Pancreas (tissue), 10 donors: ENCODE data around the gene SHROOM2. TPM values are rescaled to one million over a fixed set of nuclear protein-coding genes. Genes with fewer than 3 reads are reported as not detected.

Experiments
- ATAC-seq, 4 donors: fragments of 200-7000 bp; cut with Tn5 transposase; one replicate each; pipeline versions ENCODE4 v1.8.0 to v1.9.1; 2020; ENCODE audit warnings: mild to moderate bottlenecking in 4 of 4, moderate library complexity in 4 of 4
- DNase-seq, 6 donors: peaks; one replicate each; pipeline ENCODE4 v3.0.0-alpha.2; 2020
- FAIRE-seq: peaks from 2 replicates; lab custom pipeline; 2012; peaks lifted over from hg19 to GRCh38; lab: Jason Lieb, UNC
- H3K27ac ChIP-seq, 4 donors: fragments of 200-600 bp; sonication (generic); 1 replicate in 3 of 4; 2 replicates in 1 of 4; pipeline versions ENCODE4 v1.5.0 to v1.8.0; 2020
- H3K27me3 ChIP-seq, 4 donors: fragments of 200-600 bp; one replicate each; pipeline ENCODE4 v1.8.0; 2021
- H3K36me3 ChIP-seq, 3 donors: fragments of 200-600 bp; sonication (generic) in 1 of 3; one replicate each; pipeline versions ENCODE4 v1.5.0 to v1.8.0; 2020 to 2021
- H3K4me1 ChIP-seq, 3 donors: fragments of 200-600 bp; one replicate each; pipeline ENCODE4 v1.8.0; 2021
- H3K4me3 ChIP-seq, 4 donors: fragments of 200-600 bp; sonication (generic) in 2 of 4; one replicate each; pipeline versions ENCODE4 v1.5.0 to v1.8.0; 2020 to 2021
- H3K9me3 ChIP-seq, 4 donors: fragments of 200-600 bp; one replicate each; pipeline ENCODE4 v1.8.0; 2021
- WGBS, 2 donors: extraction: QIAGEN DNeasy Blood & Tissue Kit; methylation state at CpG; one replicate each; pipeline ENCODE4 v1.1.7; 2013; 5-methylcytosine and 5-hydroxymethylcytosine counted together
- intact Hi-C, 3 donors: fragments of 100-400 bp; cut with DNase I; formaldehyde crosslinking; loops; one replicate each; pipeline versions ENCODE4 v1.11.1 to v1.14.2; 2022
- polyA plus RNA-seq, 2 donors: library from polyadenylated mRNA; stranded (reverse); fragments of 200-250 nt; gene quantifications; one replicate each; pipeline ENCODE4 v1.2.3, GENCODE V29; 2013
- total RNA-seq, 6 donors: library from RNA; stranded (reverse); fragmentation: NEBNext Ultra II Directional in 4 of 6; extraction: Animal tissue kit (Norgen Biotek cat#: 25700) in 4 of 6; gene quantifications; one replicate each; pipeline versions ENCODE4 v1.2.1 to v1.2.4, GENCODE V29; 2021 to 2023
- TF ChIP-seq, protein P1 (sequence below), 4 donors: fragments of 200-600 bp; sonication (generic) in 3 of 4; IDR thresholded peaks; one replicate each; pipeline versions ENCODE4 v1.5.0 to v1.8.0; 2021; ENCODE audit warnings: antibody characterized with exemption in 4 of 4
- donor health status: healthy with polysubstance abuse.
- donor health status: DM: no; HTN: no; CAD: no; lungs with moderate emphysema.
- donor health status: DM: no; HTN: no; CAD: no.
- donor health status: control.
- donor health status: control.
- donor health status: Bipolar disorder and iron deficiency.
- donor health status: DM: yes; HTN: yes; CAD: no.
- donor health status: DM: no; HTN: no; CAD: no.
- donor health status: DM: no; HTN: no; CAD: no.
- donor health status: DM: yes; HTN: yes; CAD: no.

The SHROOM2 gene
- total and polyA plus RNA-seq, 8 donors = 3.2 to 6.6 (median 3.8) TPM

DNA sequence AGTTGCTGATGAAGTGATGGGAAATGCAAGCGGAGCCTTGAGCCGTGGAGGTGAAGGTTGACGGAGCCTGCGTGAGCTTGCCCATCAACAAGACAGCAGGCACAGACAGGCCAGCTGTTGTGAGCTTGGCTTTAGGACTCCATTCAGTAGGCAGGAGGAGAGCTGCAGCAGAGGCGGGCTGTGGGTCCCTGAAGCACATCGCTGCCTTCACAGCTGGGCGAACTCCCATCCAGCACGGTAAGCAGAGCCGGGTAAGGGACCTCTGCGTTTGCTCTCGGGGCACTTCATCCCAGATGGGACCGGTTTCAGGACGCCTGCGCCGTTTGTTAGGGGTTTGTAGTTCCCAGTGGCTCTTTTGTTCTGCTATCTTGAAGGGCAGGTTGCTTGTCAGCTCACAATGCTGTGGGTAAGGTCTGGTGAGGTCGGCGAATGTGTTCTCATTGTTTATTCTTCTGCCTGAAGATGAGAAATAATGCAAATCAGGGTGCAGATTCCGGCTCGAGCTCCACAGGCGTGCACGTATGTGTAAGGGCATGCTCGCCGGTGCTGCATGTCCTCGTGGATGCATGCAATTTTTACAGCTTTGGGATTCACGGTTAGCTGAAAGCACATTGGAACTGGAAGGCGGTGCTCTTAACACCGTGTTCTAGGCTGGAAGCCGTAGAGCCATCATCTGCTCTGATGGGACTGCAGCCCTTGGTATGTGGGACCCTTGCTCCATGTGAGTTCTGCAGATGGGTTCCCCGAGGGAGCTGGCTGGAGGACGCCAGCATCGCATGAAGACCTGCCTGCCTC, 126.3 kb downstream of the SHROOM2 start:
- no peaks in the 10 kb centered on the region for H3K9me3 ChIP-seq
- no peak overlapping the region for H3K4me3 ChIP-seq
- H3K4me1 ChIP-seq = no peaks in the 10 kb centered on the region
- no peak for FAIRE-seq
- no peak overlapping the region for H3K27ac ChIP-seq
- intact Hi-C loops = no loop called here
- TF ChIP-seq, protein P1, sequence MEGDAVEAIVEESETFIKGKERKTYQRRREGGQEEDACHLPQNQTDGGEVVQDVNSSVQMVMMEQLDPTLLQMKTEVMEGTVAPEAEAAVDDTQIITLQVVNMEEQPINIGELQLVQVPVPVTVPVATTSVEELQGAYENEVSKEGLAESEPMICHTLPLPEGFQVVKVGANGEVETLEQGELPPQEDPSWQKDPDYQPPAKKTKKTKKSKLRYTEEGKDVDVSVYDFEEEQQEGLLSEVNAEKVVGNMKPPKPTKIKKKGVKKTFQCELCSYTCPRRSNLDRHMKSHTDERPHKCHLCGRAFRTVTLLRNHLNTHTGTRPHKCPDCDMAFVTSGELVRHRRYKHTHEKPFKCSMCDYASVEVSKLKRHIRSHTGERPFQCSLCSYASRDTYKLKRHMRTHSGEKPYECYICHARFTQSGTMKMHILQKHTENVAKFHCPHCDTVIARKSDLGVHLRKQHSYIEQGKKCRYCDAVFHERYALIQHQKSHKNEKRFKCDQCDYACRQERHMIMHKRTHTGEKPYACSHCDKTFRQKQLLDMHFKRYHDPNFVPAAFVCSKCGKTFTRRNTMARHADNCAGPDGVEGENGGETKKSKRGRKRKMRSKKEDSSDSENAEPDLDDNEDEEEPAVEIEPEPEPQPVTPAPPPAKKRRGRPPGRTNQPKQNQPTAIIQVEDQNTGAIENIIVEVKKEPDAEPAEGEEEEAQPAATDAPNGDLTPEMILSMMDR (IDR thresholded peaks at IDR 0.05) = no peak
- no peaks in the 10 kb centered on the region for H3K27me3 ChIP-seq
- H3K36me3 ChIP-seq = no peaks in the 10 kb centered on the region
- no peak for DNase-seq
- ATAC-seq = peak in 1 of 4 donors; percentile 35
- 52 to 68% methylated on average over 31 of the region's 31 CpGs for WGBS, 2 donors

DNA sequence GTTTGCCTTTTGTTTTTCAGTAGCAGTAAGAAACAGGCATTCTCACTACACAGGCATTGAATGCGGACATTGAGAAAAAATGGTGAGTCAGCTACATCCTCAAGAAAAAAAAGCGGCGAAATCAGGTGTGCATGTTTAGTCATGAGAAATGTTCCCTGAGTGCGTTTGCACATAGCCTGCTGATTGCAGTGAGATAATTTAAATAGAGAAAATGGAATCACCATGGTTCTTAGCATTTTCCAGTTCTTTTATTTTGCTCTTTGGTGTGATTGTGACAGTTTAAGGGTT, 126.9 kb downstream of the SHROOM2 start:
- WGBS, 2 donors = 71 to 75% methylated on average over 4 of the region's 4 CpGs

DNA sequence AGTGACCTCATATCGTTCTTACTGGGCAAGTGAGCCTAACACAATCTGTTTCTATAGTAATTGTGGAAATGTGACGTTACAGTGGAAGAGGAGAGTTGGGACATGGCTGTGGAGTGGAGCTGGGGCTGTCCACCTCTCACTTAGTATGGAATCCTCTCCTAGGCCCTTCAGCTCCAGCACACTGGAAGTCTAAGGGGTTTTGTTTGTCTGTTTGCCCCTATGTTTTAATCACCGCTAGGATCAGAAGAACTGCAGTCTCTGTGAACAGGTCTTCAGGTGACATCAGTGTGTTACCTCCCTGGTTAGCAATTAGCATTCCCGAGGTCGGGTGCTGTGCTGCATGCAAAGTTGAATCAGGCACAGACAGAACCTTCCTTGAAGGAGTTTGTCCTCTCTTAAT, 131.6 kb downstream of the SHROOM2 start:
- FAIRE-seq = no peak
- WGBS, 2 donors = 64 to 82% methylated on average over 5 of the region's 5 CpGs

More for the DNA sequence above, 126.9 kb downstream of the SHROOM2 start:
- TF ChIP-seq, protein P1 (IDR thresholded peaks at IDR 0.05) = no peak
- Histone ChIP-seq H3K27me3 (no peaks in the 10 kb centered on the region), H3K36me3 (no peaks in the 10 kb centered on the region), H3K27ac (no peak overlapping the region), H3K4me1 (no peaks in the 10 kb centered on the region), H3K9me3 (no peaks in the 10 kb centered on the region), H3K4me3 (no peak overlapping the region)
- ATAC-seq (peak in 1 of 4 donors; percentile 47), FAIRE-seq (no peak), DNase-seq (no peak)
- intact Hi-C loops = no loop called here

DNA sequence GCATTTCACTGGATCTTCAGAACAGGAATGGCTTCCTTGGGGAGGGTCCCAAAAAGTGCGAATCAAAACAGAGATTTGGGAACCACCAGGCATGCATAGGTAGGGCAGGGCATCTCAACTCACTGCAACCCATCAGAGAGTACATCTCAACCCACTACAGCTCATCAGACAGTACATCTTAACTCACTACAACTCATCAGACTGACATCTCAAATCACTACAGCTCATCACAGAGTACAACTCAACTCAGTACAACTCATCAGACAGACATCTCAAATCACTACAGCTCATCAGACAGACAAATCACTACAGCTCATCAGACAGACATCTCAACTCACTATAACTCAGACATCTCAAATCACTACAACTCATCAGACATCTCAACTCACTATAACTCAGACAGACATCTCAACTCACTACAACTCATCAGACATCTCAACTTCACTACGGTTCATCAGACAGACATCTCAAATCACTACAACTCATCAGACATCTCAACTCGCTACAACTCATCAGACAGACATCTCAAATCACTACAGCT, 133.5 kb downstream of the SHROOM2 start:
- WGBS, 2 donors = 72 to 97% methylated on average over 3 of the region's 3 CpGs

More for the DNA sequence above, 131.6 kb downstream of the SHROOM2 start:
- Histone ChIP-seq H3K9me3 (no peaks in the 10 kb centered on the region), H3K4me3 (no peak overlapping the region), H3K27ac (no peak overlapping the region), H3K36me3 (no peaks in the 10 kb centered on the region), H3K4me1 (no peaks in the 10 kb centered on the region), H3K27me3 (no peaks in the 10 kb centered on the region)
- intact Hi-C loops = no loop called here
- DNase-seq = no peak
- TF ChIP-seq, protein P1 (IDR thresholded peaks at IDR 0.05) = no peak
- no peak for ATAC-seq

More for the DNA sequence above, 133.5 kb downstream of the SHROOM2 start:
- Histone ChIP-seq H3K27me3 (no peaks in the 10 kb centered on the region), H3K9me3 (no peaks in the 10 kb centered on the region), H3K27ac (no peak overlapping the region), H3K4me3 (no peak overlapping the region), H3K4me1 (no peaks in the 10 kb centered on the region), H3K36me3 (no peaks in the 10 kb centered on the region)
- TF ChIP-seq, protein P1 (IDR thresholded peaks at IDR 0.05) = no peak
- DNase-seq = no peak
- ATAC-seq = no peak
- intact Hi-C loops = no loop called here
- FAIRE-seq = no peak
